Endodermal cell (in vitro differentiated cells): ENCODE results near the gene LYPD1. TPM values are rescaled to one million over a fixed set of nuclear protein-coding genes. Genes with fewer than 3 reads are reported as not detected.

Experiments used
- DNase-seq: peaks from one replicate; pipeline ENCODE4 v3.0.0-alpha.2; 2017
- H3K27ac ChIP-seq: 2 replicates; pipeline ENCODE4 v1.5.1; 2013; ENCODE audit warnings: mild to moderate bottlenecking, low read depth, low read length, moderate library complexity
- H3K27me3 ChIP-seq: 2 replicates; pipeline ENCODE4 v1.6.1; 2013; ENCODE audit warnings: mild to moderate bottlenecking, low read length, moderate library complexity; ENCODE audit not compliant: insufficient read depth, control insufficient read depth, poor library complexity, severe bottlenecking
- H3K36me3 ChIP-seq: 2 replicates; pipeline ENCODE4 v1.7.0; 2013; ENCODE audit warnings: mild to moderate bottlenecking, low read length, moderate library complexity; ENCODE audit not compliant: control insufficient read depth, insufficient read depth
- H3K4me1 ChIP-seq: one replicate; pipeline ENCODE4 v1.7.0; 2013; ENCODE audit warnings: low read length; ENCODE audit not compliant: control insufficient read depth, insufficient read depth
- H3K4me3 ChIP-seq: 2 replicates; pipeline ENCODE4 v1.5.1; 2013; ENCODE audit warnings: mild to moderate bottlenecking, low read length, moderate library complexity
- H3K9ac ChIP-seq: 2 replicates; pipeline ENCODE4 v1.6.1; 2013; ENCODE audit warnings: mild to moderate bottlenecking, low read length, moderate library complexity; ENCODE audit not compliant: poor library complexity, severe bottlenecking; ENCODE audit errors: extremely low read depth
- H3K9me3 ChIP-seq: 2 replicates; pipeline ENCODE4 v1.6.1; 2013; ENCODE audit warnings: mild to moderate bottlenecking, low read length, moderate library complexity; ENCODE audit not compliant: control insufficient read depth
- H3K27ac Mint-ChIP-seq: 2 replicates; pipeline ENCODE4 v1.8.0; 2020; ENCODE audit warnings: mixed read lengths
- H3K27me3 Mint-ChIP-seq: 2 replicates; pipeline ENCODE4 v1.8.0; 2021; ENCODE audit warnings: mild to moderate bottlenecking, mixed read lengths; ENCODE audit not compliant: insufficient read depth
- H3K36me3 Mint-ChIP-seq: 2 replicates; pipeline ENCODE4 v1.8.0; 2020; ENCODE audit warnings: low read depth, mixed read lengths
- H3K4me1 Mint-ChIP-seq: 2 replicates; pipeline ENCODE4 v1.8.0; 2020; ENCODE audit warnings: mixed read lengths
- H3K4me3 Mint-ChIP-seq: 2 replicates; pipeline ENCODE4 v1.8.0; 2020; ENCODE audit warnings: mild to moderate bottlenecking, moderate library complexity, mixed read lengths
- H3K9me3 Mint-ChIP-seq: 2 replicates; pipeline ENCODE4 v1.8.0; 2020; ENCODE audit warnings: mild to moderate bottlenecking, mixed read lengths
- WGBS, 2 experiments: methylation state at CpG; one replicate each; pipeline versions ENCODE4 v1.1.5 to v1.1.7; 2013; ENCODE audit warnings: missing lambda C conversion rate in 2 of 2, mixed read lengths in 1 of 2; ENCODE audit not compliant: insufficient coverage in 1 of 2, insufficient read length in 1 of 2; 5-methylcytosine and 5-hydroxymethylcytosine counted together
- total RNA-seq, 2 donors: library from RNA; stranded (reverse); fragmentation: NEBNext Ultra II Directional in 1 of 2; extraction: Animal tissue kit (Norgen Biotek cat#: 25700) in 1 of 2; gene quantifications; 2 replicates in 1 of 2; 3 replicates in 1 of 2; pipeline ENCODE4 v1.2.1, GENCODE V29; 2021
- TF ChIP-seq, protein P1 (sequence below): fragments of 200-600 bp; sonication (generic); conservative IDR thresholded peaks from 2 replicates; pipeline ENCODE4 v1.5.0; 2021; ENCODE audit warnings: antibody characterized with exemption, mild to moderate bottlenecking

Gene LYPD1
- total RNA-seq, 2 donors from 2014 or later = 2.0 to 2.4 TPM

DNA sequence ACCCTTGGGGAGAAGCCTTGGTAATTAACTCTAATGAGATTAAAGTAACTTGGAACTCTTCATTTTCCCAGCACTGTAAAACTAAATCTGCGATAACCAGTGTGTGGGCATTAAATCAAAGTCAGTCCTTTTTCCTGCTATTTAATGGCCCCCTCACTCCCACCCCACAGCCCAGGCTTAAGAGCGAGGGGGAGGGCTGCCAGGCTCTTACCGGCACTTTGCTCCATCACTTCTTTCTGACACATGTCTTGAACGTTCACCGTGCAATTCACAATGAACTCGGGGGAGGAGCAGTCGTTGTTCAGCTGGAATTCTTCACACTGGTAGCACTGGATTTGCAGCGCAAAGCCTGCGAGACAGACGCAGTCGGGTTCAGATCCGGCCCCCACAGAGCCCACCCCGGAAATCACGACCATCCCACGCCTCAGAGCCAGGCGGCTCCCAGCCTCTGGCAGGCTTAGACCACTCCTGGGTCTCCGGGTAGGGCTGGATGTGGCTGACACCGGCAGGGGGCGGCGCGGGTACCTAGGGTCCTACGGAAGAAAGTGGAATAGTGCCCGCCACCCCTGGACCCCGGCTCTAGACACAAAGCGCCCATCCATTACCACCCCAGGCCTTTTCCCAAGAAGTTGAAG, 1.7 kb downstream of the LYPD1 start:
- Mint-ChIP-seq H3K9me3 (no peaks in the 10 kb centered on the region), H3K4me1 (peaks cover 8% of the 10 kb centered on the region), H3K27me3 (peaks cover 70% of the 10 kb centered on the region), H3K4me3 (peak overlapping the region; percentile 59), H3K36me3 (no peaks in the 10 kb centered on the region), H3K27ac (no peak overlapping the region)
- peak overlapping the region; percentile 89 for H3K4me3 ChIP-seq
- peak; percentile 87 for DNase-seq
- TF ChIP-seq, protein P1, sequence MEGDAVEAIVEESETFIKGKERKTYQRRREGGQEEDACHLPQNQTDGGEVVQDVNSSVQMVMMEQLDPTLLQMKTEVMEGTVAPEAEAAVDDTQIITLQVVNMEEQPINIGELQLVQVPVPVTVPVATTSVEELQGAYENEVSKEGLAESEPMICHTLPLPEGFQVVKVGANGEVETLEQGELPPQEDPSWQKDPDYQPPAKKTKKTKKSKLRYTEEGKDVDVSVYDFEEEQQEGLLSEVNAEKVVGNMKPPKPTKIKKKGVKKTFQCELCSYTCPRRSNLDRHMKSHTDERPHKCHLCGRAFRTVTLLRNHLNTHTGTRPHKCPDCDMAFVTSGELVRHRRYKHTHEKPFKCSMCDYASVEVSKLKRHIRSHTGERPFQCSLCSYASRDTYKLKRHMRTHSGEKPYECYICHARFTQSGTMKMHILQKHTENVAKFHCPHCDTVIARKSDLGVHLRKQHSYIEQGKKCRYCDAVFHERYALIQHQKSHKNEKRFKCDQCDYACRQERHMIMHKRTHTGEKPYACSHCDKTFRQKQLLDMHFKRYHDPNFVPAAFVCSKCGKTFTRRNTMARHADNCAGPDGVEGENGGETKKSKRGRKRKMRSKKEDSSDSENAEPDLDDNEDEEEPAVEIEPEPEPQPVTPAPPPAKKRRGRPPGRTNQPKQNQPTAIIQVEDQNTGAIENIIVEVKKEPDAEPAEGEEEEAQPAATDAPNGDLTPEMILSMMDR = peak; percentile 79
- no peaks in the 10 kb centered on the region for H3K4me1 ChIP-seq
- H3K27me3 ChIP-seq = peaks cover 31% of the 10 kb centered on the region
- no peaks in the 10 kb centered on the region for H3K9me3 ChIP-seq
- WGBS, 2 experiments = 15 to 16% methylated on average over 15 to 25 of the region's 25 CpGs
- H3K27ac ChIP-seq = no peak overlapping the region
- H3K36me3 ChIP-seq = peaks cover 9% of the 10 kb centered on the region
- H3K9ac ChIP-seq = no peak overlapping the region

DNA sequence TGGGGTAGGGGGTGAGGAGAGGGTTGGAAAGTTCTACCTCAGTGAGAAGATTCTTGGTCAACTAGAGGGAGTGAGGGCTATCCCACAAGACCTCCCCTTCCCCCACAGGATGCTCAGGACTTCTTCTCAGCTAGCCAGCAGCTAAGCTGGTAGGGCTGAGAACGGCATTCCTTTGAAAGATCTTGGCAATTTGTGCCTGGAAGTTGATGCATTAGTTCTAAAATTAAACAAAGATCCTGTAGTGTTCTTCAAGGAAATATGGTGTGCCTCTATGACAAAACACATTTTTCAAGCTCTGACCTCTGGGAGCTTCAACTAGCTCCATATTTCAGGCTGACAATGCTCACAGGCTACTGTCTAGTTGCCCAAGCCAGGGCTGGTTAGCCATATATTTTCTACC, 2.3 kb downstream of the LYPD1 start:
- Mint-ChIP-seq H3K9me3 (no peaks in the 10 kb centered on the region), H3K27ac (no peak overlapping the region), H3K4me3 (no peak overlapping the region), H3K36me3 (no peaks in the 10 kb centered on the region), H3K27me3 (peaks cover 67% of the 10 kb centered on the region), H3K4me1 (peaks cover 8% of the 10 kb centered on the region)
- no peak overlapping the region for H3K27ac ChIP-seq
- TF ChIP-seq, protein P1 = no peak
- DNase-seq = no peak
- peaks cover 15% of the 10 kb centered on the region for H3K36me3 ChIP-seq
- no peaks in the 10 kb centered on the region for H3K4me1 ChIP-seq
- 90 to 100% methylated on average over 1 of the region's 1 CpG for WGBS, 2 experiments
- no peak overlapping the region for H3K9ac ChIP-seq
- H3K27me3 ChIP-seq = peaks cover 31% of the 10 kb centered on the region
- peak overlapping the region; percentile 89 for H3K4me3 ChIP-seq
- H3K9me3 ChIP-seq = no peaks in the 10 kb centered on the region

- WGBS, 2 experiments = 95% methylated on average over 4 of the region's 4 CpGs
- Histone ChIP-seq H3K4me3 (no peak overlapping the region), H3K9ac (no peak overlapping the region), H3K36me3 (peaks cover 20% of the 10 kb centered on the region), H3K27ac (no peak overlapping the region), H3K27me3 (peaks cover 31% of the 10 kb centered on the region), H3K4me1 (no peaks in the 10 kb centered on the region), H3K9me3 (no peaks in the 10 kb centered on the region)
- H3K9me3 Mint-ChIP-seq = no peaks in the 10 kb centered on the region
- DNase-seq = no peak
- peaks cover 50% of the 10 kb centered on the region for H3K27me3 Mint-ChIP-seq
- H3K4me3 Mint-ChIP-seq = no peak overlapping the region
- H3K27ac Mint-ChIP-seq = no peak overlapping the region
- peaks cover 2% of the 10 kb centered on the region for H3K4me1 Mint-ChIP-seq
- no peaks in the 10 kb centered on the region for H3K36me3 Mint-ChIP-seq
- TF ChIP-seq, protein P1 = no peak
Measured at GRCh38 chr2:132665401-132666140, 4.4 kb downstream of the LYPD1 start.
